Left kidney (tissue), 8 donors: ENCODE results near the gene CRYGN. TPM values are rescaled to one million over a fixed set of nuclear protein-coding genes. Genes with fewer than 3 reads are reported as not detected.

Source experiments
- DNase-seq: peaks from one replicate; pipeline ENCODE4 v3.0.0-alpha.2; 2013
- long read RNA-seq, 8 donors: transcript quantifications; one replicate each; lab custom pipeline, GENCODE V29; 2026
- polyA plus RNA-seq: library from polyadenylated mRNA; unstranded; fragments of 120-200 nt; gene quantifications from one replicate; pipeline ENCODE4 v1.2.1, GENCODE V29; 2013; ENCODE audit not compliant: insufficient read length

The CRYGN gene, protein sequence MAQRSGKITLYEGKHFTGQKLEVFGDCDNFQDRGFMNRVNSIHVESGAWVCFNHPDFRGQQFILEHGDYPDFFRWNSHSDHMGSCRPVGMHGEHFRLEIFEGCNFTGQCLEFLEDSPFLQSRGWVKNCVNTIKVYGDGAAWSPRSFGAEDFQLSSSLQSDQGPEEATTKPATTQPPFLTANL
- 4.4 TPM for polyA plus RNA-seq
- long read RNA-seq, donor 1: 0 reads
- long read RNA-seq, donor 2: 0 reads
- long read RNA-seq, donor 3, partial matches to known transcripts: 0 of 1 reads
- long read RNA-seq, donor 3, other reads (novel, unspliced or antisense): 0 of 1 reads
- long read RNA-seq, donor 4: 0 reads
- long read RNA-seq, donor 5: 0 reads
- long read RNA-seq, donor 6: 0 reads
- long read RNA-seq, donor 7: 0 reads
- long read RNA-seq, donor 8, partial matches to known transcripts: 0 of 1 reads
- long read RNA-seq, donor 8, other reads (novel, unspliced or antisense): 0 of 1 reads

DNA sequence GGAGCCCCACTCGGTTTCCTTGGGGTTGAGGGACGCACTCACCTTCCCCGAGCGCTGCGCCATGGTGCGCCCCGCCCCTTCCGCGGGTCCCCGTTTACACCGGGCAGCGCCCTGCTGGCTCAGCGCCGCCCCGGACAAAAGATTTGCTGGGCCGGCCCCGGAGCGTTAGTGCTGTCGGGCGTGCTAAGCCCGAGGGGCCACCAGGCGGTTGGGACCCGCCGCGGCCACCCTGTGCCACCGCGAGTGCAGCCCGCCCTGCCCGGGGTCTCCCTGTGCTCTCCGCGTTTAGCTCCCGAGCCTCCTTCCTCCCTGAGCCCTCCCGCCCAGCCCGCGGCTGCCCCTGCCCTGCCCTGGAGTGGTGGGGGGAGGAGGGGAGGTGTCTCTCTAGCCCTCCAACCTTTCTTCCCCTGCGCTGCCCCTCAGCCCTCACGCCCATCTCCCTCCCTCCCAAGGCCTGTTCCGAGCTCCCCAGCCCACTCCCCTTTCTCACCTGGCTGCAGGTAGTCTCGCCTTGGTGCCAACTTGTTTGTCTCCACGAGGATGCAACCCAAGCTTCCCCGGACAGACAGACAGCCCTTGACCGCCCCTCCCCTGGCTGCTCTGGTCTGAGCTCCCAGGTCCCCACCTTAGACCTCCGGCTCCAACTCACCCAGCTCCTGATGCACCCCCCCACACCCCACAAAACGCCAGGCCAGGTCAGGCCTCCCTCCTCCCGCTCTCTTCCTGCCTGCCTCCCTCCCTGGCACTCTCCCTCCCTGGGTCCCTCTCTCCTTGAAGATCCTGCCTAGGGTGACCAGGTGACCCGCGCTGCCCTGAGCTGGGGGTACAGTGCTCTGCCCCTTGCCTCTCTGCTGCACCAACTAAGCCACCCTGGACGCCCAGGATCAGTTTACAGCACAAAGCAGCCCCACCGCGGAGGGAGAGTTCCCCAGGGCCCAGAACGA lies at the start of gene CRYGN:
CRYGN (minus strand) TSS at position 287 of the 944 bp plus-strand sequence; CDS start at position 63, 224 bp downstream.
- DNase-seq: no peak

DNA sequence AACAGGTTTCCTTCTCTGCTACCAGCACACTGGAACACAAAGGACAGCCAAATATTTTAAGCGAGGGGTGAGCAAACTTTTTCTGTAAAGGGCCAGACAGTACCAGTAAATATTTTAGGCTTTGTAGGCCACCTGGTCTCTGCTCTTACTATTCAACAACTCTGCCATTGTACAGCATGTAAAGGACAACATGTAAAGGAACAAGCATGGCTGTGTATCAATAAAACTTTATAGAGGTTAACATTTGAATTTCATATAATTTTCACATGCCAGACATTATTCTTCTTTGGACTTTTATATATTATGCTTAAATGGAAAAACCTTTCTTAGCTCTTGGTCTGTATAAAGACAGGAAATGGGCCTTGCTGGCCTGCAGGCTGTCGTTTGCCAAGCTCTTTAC lies 49.6 kb upstream of the CRYGN start:
- DNase-seq: no peak

DNA sequence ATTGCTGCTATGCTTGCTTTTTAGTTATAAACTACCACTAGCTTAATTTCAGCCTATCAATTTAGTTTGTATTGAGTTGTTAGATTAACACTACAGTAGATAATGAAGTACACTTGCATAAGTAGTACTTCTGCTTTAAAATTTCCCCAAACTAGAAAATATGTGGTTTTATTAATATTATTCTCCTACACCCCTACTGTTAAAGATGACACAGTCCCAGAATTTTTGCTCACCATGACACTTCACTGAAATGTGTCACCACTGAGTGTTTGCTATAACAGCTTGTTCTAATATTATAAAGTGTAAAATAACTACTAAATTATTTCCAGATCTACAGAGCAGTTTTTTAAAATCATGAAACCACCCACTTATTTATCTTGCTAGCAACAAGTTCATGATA lies 48.2 kb upstream of the CRYGN start:
- DNase-seq: no peak

GRCh38 chr7:151487228-151487627 lies 47.3 kb upstream of the CRYGN start:
- DNase-seq: no peak

DNA sequence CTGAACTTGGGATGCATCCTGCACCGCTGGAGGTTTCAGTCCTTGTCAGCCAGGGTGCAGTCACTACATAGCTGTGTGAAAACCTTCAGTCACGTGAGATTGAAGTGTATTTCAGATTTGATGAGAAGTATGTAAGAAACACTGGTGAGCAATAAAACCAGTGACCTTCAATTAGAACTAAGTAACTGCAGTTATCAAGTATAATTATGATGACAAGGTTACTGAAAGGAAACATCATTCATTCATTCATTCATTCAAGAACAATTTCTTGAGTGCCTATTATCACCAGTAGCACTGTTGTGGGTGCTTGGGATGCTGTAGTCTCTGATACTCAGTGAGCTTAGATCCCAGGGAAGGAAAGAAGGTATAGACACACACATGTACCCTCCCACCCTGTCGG lies 46.1 kb upstream of the CRYGN start:
- DNase-seq: no peak

DNA sequence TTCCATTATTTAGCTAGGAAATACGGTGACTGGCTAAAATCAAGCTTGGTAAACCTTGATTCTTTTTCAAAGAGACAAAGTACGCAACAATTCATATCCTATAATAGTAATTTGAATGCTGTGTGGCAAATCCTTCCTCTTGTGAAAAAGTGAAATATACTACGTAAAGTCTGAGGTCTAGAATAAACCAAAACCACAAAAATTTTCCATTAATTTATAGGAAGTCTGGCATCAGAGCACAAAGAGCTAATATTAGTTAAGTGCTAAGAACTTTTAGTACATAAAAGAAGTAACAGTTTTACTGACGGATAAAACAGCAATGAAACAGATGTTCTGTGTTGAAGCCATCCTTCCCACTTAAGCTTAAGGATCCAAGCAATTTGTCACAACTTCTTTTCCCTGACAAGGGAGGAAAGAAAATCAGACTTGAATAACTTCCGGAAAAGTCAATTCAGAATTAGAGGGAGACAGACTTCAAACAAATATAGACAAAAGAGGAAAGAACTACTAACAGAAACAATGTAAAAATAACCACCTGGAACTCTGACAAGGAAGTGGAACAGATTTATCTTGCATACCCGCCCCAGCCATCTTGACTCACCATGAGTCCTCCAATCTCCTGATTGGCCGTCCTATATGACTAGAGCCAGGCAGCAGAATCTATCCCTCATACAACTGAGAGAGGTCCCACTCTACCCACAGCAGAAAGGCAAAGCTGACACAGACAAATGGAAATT lies 45.2 kb upstream of the CRYGN start:
- peak; percentile 19 for DNase-seq

DNA sequence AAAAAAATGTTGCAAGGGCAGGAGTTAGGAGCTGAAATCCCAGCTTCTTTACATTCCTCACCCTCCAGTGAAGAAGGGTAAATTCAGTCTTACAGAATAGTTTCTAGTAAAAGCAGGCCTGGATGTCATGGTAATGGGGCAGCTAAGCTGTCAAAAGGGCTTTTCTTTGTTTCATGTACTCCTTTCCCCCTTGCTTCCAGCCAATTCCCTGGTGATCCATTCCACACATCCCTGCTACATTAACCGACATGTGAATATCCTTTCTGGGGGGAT lies 43.7 kb upstream of the CRYGN start:
- no peak for DNase-seq

DNA sequence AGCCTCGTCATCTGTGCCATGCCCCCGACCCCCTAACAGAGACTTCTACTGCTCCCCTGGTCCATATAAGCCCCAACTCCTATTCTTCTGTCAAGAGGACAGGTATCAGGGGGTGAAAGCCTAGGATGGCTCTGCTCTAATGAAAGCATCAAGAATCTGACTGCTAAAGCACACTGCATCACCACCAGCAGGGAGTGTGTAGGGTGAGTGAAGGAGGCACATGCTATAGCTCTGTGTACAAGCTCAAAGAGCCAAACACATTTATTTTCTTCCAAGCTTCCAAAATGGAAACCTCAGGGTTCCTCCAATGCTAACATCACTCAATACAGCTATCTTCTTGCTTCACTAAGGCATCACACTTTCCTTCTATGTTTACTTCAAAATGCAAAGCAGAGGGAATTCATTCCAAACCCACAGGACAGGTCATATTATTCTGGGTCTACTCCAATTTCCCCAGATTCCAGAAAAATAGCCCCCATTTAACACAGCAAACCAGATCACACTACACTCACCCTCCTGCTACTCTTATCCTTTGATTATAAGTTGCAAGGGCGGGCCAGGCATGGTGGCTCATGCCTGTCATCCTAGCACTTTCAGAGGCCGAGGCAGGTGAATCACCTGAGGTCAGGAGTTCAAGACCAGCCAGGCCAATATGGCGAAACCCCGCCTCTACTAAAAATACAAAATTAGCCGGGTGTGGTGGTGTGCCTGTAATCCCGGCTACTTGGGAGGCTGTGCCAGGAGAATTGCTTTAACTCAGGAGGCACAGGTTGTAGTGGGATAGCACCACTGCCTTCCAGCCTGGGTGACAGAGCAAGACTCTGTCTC lies 43.2 kb upstream of the CRYGN start:
- DNase-seq: no peak

- no peak for DNase-seq
These were observed 41.9 kb upstream of the CRYGN start for GRCh38 chr7:151481650-151482505.

DNA sequence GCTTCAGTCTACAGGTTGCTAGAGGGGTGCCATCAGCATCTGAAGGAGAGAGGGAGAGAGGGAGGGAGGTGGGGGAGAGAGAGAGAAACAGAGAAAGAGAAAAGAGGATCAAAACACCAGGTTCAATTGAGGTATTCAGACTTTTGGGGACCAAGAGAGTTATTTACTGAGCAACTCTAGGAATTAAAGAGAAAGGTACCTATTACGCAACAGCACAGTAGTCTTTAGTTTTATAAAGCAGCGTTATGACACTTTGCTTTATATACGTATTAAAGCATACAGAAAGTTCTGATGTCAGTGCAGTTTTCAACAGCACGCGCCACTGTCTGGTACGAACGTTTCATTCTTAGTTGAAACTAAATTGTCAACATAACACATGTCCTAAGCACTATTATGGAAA lies 37.9 kb upstream of the CRYGN start:
- DNase-seq: no peak

GRCh38 chr7:151472644-151473380 lies 32.9 kb upstream of the CRYGN start:
- DNase-seq: no peak

DNA sequence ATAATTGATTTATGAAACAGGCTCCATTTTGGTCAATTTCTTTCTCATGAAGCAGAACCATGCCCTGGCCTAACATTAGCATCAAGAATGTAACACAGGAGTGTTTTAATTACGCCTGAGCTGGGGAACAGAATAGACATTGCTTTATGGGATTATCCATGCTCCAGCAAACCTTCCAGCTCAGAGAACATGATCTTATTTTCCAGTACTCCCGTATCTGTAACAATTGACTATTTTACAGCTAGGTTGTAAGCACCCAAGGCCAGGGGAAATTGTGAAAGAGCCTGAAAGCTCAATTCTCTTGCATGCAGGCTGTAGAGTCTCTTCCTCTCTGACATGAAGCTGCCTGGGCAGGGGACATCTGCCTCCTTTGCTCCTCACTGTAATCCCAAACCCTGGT lies 30.8 kb upstream of the CRYGN start:
- no peak for DNase-seq

DNA sequence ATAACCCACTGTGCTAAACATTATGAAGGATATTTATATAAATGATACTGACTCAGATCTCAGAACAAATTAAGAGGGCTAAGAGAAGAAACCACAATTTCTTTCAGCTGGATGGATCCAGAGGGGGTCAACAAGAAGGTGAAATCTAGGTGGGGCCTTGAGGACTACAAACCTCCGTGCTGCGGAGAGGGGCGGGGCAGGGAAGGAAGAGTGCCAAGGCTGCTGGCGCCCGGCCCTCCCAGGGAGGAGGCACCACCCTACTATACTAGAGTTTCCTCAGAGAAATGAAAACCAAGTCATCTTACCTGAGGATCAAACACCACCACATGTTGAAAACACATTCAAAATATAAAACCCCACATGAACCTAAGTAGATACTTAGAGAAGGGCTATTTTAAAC lies 29.3 kb upstream of the CRYGN start:
- no peak for DNase-seq

GRCh38 chr7:151468217-151469018 lies 28.5 kb upstream of the CRYGN start:
- DNase-seq: no peak

DNA sequence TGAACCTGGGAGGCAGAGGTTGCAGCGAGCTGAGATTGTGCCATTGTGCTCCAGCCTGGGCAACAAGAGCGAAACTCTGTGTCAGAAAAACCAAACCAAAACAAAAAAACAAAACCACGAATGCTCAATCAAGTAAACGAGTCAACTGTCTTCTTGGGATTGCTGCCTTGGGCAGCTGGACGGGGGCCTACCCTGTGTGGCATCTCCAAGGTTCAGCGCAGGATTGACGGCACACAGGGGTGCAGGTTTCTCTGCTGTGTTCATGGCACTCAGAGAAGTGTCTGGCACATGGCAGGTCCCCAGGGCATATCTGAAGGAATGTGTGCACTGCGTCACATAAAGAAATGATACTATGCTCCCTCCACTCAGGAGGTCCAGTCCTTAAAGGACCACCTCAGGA lies 25.2 kb upstream of the CRYGN start:
- DNase-seq: no peak

DNA sequence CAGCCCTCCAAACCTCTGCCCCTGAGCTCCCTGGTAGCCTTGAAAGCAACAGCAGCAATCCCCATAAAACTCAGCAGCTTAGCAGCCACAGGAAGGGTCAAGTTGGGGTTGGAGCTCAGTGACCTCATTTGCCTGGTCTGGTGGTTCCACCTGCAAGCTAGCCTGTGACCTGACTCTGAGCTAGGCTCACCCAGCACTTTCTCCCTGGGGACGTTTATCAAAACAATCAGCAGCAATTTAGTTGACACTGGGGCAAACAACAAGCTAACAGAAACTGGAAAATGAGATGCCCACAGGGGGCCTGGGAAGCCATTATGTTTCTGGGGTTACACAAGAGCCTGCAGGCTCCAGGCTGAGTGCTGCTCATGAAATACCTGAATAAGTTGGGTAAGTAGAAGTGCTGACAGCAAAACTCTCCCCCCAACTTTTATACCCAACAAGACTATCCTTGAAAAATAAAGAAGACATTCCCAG lies 22.4 kb upstream of the CRYGN start:
- DNase-seq: no peak

DNA sequence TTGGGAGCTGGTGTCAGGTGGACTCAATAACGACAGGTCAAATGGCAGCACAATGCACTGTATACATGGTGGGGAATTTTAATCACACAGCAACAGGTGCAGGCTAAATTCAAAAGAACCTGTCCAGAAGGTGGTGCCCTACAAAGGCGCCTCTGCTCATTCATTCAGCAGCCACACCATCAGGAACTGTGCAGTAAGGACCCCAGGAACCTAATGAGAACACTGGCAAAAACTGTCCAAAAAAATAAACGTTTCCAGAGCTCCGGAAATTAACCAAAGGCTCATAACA lies 21.9 kb upstream of the CRYGN start:
- no peak for DNase-seq

DNA sequence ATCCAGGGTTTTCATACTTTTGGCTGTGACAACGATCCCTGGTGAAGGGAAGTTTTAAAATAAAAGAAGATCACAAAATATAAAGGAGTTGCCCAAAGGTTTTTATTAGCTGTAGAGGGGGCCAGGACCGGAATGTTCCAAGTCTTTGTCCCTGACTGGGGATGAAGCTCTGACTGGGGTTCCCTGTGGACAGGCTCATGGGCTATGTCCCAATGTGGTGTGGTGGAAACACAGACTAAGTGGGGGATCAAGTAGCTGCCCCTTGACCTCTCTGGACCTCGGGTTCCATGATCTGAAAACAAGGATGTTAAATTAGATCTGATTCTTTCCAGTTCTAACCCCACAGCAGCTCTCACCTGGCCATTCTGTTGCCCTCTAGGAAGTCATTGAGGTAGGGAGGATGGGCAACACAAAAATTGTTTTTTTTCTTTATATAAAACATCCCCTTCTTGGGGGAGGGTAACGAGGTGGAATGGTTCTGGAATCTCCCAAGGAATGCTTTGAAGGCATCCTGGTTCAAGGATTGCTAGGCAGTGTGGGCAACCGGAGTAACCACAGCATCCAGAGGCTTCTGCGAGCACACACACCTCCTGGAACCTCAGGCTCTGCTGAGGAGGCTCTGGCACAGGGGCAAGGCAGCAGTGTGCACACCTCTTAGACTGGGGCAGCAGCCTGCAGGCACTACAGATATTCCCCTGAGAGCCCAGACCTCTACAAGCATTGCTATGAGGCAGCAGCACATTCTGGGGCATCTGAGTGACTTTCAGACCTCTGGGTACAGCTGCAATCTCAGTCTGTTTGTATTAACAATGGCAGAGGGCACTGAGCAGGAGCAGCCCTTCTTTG lies 21.4 kb upstream of the CRYGN start:
- DNase-seq: no peak
